ENCODE results near the gene HSFX3.

DNA sequence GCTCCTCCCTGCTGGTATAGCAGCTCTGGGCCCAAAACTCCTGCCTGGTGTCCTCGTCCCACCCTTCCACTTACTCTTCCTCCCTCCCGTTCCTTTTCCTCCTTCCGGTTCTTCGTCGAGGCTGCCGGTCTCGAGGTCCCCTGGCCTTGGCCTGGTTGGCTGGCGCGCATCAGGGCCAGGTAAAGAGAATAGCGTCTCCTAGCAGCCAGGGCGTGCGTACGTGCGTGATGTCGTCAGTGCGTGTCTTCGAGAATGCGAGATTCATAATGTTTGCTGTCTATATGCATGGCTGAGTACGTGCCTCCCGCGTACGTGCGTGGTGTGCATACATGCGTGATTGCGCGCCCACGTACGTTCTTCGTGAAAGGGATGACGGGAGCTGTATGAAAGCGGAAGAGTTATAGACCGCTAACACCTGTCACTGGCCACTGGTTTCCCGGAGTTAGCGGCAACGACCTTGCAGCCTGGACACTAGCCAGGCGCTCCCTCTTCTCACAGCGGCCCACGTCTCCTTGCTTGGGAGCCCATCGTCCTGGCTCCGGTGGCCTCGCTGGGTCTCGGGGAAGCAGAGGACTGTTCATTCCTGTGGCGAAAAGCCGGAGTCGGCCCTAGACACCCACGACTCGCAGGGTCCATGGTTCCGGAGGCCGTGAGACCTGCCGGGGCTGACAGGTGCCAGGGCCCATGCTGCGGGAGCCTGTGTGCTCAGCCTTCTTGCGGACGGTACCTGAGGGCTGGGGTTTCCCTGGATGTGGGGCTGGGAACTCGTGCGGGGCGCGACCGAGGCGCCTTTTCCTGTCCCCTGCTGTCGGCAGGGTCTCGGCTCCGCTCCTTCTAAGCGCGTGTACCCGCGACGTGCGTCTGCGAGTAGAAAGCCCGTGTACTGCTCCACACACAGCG, 8.9 kb downstream of the HSFX3 start, which contains the start of gene EOLA1:
- TF ChIP-seq, protein P1, sequence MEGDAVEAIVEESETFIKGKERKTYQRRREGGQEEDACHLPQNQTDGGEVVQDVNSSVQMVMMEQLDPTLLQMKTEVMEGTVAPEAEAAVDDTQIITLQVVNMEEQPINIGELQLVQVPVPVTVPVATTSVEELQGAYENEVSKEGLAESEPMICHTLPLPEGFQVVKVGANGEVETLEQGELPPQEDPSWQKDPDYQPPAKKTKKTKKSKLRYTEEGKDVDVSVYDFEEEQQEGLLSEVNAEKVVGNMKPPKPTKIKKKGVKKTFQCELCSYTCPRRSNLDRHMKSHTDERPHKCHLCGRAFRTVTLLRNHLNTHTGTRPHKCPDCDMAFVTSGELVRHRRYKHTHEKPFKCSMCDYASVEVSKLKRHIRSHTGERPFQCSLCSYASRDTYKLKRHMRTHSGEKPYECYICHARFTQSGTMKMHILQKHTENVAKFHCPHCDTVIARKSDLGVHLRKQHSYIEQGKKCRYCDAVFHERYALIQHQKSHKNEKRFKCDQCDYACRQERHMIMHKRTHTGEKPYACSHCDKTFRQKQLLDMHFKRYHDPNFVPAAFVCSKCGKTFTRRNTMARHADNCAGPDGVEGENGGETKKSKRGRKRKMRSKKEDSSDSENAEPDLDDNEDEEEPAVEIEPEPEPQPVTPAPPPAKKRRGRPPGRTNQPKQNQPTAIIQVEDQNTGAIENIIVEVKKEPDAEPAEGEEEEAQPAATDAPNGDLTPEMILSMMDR (conservative IDR thresholded peaks at IDR 0.05; ENCODE audit: low read length), result no peak
- TF ChIP-seq EZH2phosphoT487 (IDR thresholded peaks at IDR 0.05; ENCODE audit: borderline replicate concordance, low read depth, low read length), result no peak

Data from OCI-LY7 (cell line).